ENCODE measurements around the gene GABARAP.

Gene GABARAP

DNA sequence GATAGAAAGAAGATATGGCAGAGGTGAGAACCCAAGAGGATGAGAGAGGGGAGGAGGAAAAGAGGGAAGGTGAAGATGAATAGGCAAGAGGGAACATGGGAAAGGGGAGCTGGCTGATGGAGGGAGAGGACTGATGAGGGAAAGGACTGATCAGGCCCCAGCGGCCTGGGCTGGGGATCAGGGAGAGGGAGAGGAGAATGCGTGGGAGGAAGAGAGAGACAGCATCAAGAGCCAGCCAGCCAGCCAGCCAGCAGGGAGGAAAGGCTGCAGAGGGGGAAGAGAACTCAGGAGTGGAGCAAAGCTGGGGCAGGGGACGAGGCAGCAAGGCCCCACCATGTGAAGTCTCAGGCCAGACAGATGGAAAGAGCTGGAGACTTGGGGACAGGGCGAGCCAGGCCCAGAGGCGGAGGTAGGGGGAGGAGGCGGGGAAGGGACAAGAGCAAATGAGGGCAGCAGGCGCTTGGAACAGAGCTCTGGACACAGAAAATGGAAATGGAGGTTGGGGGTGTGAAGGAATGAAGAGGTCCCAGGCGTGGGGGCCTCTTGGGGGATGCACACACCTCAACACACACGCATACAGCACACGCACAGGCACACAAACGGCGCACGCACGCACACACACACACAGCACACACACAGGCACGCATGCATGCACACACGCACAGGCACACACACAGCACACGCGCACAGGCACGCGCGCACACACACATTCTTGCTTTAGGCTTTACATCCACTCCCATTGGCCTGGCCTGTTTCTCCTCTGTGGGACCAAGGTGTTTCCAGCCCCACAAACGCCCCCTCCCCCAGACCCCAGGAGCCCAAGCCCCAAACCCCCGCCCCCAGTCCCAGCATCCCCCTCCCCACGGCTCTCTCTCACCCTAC is 34.9 kb downstream of the GABARAP start:
- DNase-seq (ENCODE audit: low read depth) = no peak

- no peak for DNase-seq (ENCODE audit: low read depth)
These were observed 36.7 kb downstream of the GABARAP start for GRCh38 chr17:7205561-7205960.

DNA sequence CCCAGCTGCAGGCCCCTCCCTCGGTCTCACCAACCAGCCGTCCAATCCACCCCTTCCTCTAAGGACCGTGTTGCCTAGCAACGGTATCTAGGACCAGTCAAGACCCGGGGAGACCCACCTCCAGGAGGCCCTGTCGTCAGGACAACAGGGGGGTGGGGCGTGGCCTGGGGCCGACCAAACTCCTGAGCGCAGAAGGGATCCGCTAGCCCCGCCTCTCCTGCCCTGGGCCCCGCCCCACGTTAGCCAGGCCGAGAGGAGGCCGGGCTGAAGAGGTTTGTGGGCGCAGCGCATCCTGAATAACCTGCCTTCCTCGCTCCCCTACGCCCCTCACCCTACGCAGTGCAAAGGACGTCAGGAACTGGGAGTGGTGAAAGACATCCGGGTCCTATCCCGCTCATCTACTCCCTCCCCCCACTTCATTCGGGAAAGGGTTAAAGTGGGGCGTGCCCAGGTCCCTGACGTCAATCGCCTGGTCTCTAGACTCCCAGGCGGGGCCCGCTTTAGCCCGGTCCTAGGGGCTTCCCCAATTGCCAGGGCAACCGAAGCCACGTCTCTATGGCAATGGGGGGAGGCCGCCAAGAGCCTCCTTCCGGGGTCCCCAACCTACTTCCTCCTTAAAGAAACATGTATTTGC is 37.3 kb downstream of the GABARAP start:
- DNase-seq (ENCODE audit: low read depth) = no peak

DNA sequence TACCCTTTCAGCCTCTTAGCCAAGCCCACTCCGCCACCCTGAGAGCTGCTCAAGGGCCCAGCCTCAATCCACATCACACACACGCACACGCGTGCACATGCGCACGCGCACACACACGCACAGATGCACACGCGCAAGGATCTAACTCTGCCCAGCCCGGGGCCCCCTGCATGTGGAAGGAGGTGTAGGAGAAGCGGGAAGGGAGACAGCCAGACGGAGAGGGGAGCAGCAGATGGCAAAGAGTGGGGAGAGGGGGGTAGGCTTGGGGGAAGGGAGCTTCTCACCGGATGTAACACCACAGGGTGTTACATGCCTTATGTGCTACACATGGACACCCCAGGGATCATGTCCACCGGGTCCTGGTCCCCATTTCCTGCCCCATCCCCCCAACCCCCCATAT is 37.9 kb downstream of the GABARAP start:
- no peak for DNase-seq (ENCODE audit: low read depth)

GRCh38 chr17:7203391-7203790 is 38.9 kb downstream of the GABARAP start:
- DNase-seq (ENCODE audit: low read depth) = no peak

GRCh38 chr17:7196651-7197401 is 45.4 kb downstream of the GABARAP start:
- DNase-seq (ENCODE audit: low read depth) = no peak

DNA sequence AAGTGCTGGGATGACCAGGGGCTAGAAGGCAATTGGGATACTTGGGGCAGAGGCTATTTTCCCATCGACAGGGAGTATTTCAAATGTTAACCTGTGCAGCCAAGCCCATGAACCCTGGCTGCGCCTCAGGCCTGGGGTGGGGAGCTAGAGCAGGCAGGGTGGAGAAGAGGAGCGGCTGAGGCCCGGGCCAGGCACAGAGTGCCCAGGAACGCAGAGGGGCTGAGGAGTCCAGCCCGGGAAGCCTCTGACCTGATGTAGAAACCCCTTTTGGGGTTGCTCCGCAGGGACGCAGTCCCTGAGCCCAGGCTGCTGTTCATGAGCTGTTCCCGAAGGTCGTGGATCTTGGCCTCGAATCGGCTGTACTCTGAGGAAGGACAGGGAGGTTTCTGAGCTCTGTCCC is 46.3 kb downstream of the GABARAP start:
- DNase-seq (ENCODE audit: low read depth) = no peak

DNA sequence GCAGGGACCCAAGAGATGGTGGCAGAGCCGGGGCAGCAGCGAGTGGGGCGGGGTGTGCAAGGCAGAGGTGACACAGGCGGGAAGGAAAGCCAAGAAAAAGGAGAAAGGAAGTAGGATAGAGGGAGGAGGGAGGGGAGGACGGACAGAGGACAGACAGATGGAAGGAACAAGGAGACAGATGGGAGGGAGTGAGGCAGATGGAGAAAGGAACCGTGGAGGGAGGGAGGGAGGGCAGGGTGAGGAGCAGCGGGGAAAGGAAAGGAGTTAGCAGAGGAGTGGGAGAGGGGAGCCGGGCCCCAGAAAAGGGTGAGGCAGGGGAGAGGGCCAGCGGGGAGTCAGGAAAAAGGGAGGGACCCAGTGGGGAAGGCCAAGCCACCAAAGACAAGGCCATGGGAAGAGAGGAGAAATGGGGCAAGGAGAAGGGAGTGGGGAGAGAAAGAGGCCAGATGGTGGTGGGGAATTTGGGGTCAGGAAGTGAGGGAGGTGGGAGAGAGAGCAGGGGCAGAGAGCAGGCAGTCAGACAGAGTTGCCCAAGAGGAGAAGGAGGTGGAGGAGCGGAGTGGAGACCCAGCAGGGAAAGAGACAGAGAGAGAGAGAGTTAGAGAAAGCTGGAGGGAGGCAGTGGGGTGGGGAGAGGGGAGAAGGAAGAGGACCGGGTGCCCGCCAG is 49.8 kb downstream of the GABARAP start:
- no peak for DNase-seq (ENCODE audit: low read depth)

- no peak for DNase-seq (ENCODE audit: low read depth)
These were observed 50.5 kb downstream of the GABARAP start for GRCh38 chr17:7191571-7192270.

DNA sequence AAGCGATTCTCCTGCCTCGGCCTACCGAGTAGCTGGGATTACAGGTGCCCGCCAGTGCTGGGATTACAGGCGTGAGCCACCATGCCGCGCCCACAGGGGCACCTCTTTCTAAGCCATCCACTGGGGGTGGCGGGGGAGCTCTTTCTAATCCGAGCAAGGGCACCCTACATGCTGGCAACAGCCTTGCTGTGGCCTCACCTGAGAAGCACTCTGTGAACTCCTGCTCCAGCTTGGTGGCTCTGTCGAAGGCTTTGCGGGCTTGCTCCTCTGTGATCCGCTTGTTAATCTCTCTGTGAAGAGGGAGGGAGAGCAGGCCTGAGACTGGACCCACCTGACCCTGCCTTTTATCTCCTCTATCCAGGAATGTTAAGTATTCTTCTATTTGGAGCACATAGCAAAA is 51.2 kb downstream of the GABARAP start:
- no peak for DNase-seq (ENCODE audit: low read depth)

- DNase-seq (ENCODE audit: low read depth) = no peak
These were observed 51.9 kb downstream of the GABARAP start for GRCh38 chr17:7190276-7190917.
